GM23338 (cell line): ENCODE data around the gene CYB5R4. TPM values are rescaled to one million over a fixed set of nuclear protein-coding genes. Genes with fewer than 3 reads are reported as not detected.

ENCODE experiments used
- ATAC-seq: fragments of 200-7000 bp; cut with Tn5 transposase; 3 replicates; pipeline ENCODE4 v1.9.1; 2020
- DNase-seq: peaks from one replicate; pipeline ENCODE4 v3.0.0-alpha.2; 2015; ENCODE audit warnings: low spot score
- H2AFZ ChIP-seq: fragments of 200-600 bp; sonication (generic); 2 replicates; pipeline ENCODE4 v1.8.0; 2016; ENCODE audit warnings: antibody characterized with exemption, mild to moderate bottlenecking, moderate library complexity
- H3F3A ChIP-seq: fragments of 200-600 bp; sonication (generic); replicated peaks from 2 replicates; pipeline ENCODE4 v1.8.0; 2017; ENCODE audit warnings: antibody characterized with exemption, mixed run types, low read depth
- H3K27ac ChIP-seq: fragments of 200-600 bp; sonication (generic); 2 replicates; pipeline ENCODE4 v1.6.1; 2016; ENCODE audit warnings: low read depth
- H3K27me3 ChIP-seq: fragments of 200-600 bp; sonication (generic); 2 replicates; pipeline ENCODE4 v1.8.0; 2016; ENCODE audit warnings: mild to moderate bottlenecking, mixed run types, moderate library complexity; ENCODE audit not compliant: insufficient read depth
- H3K36me3 ChIP-seq: fragments of 200-600 bp; sonication (generic); 2 replicates; pipeline ENCODE4 v1.8.0; 2016; ENCODE audit warnings: mild to moderate bottlenecking; ENCODE audit not compliant: insufficient read depth
- H3K4me1 ChIP-seq: fragments of 200-600 bp; sonication (generic); 2 replicates; pipeline ENCODE4 v1.8.0; 2016; ENCODE audit warnings: mild to moderate bottlenecking, moderate library complexity; ENCODE audit not compliant: insufficient read depth
- H3K4me2 ChIP-seq: fragments of 200-600 bp; sonication (generic); 2 replicates; pipeline ENCODE4 v1.7.1; 2017; ENCODE audit warnings: mixed run types
- H3K4me3 ChIP-seq: fragments of 200-600 bp; sonication (generic); 2 replicates; pipeline ENCODE4 v1.6.1; 2016; ENCODE audit warnings: mixed run types
- H3K79me2 ChIP-seq: fragments of 200-600 bp; sonication (generic); replicated peaks from 2 replicates; pipeline ENCODE4 v1.8.0; 2017; ENCODE audit warnings: mild to moderate bottlenecking; ENCODE audit not compliant: insufficient read depth
- H3K9me2 ChIP-seq: fragments of 200-600 bp; sonication (generic); 2 replicates; pipeline ENCODE4 v1.8.0; 2017; ENCODE audit not compliant: insufficient read depth
- H4K20me1 ChIP-seq: fragments of 200-600 bp; sonication (generic); replicated peaks from 2 replicates; pipeline ENCODE4 v1.8.0; 2017; ENCODE audit warnings: mild to moderate bottlenecking; ENCODE audit not compliant: insufficient read depth
- H3K27ac Mint-ChIP-seq: 2 replicates; pipeline ENCODE4 v1.8.0; 2020; ENCODE audit warnings: inconsistent platforms, mild to moderate bottlenecking, moderate library complexity, mixed read lengths
- H3K27me3 Mint-ChIP-seq: 3 replicates; pipeline ENCODE4 v1.8.0; 2022; ENCODE audit warnings: low read depth, mild to moderate bottlenecking, moderate library complexity, mixed read lengths, inconsistent platforms; ENCODE audit not compliant: insufficient read depth, poor library complexity
- H3K36me3 Mint-ChIP-seq: 3 replicates; pipeline ENCODE4 v1.8.0; 2021; ENCODE audit warnings: low read depth, mild to moderate bottlenecking, inconsistent platforms, moderate library complexity, mixed read lengths
- H3K4me1 Mint-ChIP-seq: 3 replicates; pipeline ENCODE4 v1.8.0; 2020; ENCODE audit warnings: mild to moderate bottlenecking, inconsistent platforms, mixed read lengths
- H3K4me3 Mint-ChIP-seq: 3 replicates; pipeline ENCODE4 v1.8.0; 2021; ENCODE audit warnings: moderate library complexity, mild to moderate bottlenecking, inconsistent platforms, mixed read lengths
- H3K9me3 Mint-ChIP-seq: 3 replicates; pipeline ENCODE4 v1.8.0; 2020; ENCODE audit warnings: moderate library complexity, mild to moderate bottlenecking, inconsistent platforms, mixed read lengths
- CREB1 ChIP-seq: fragments of 250-450 bp; sonication (Bioruptor Pico); IDR thresholded peaks from 2 replicates; pipeline ENCODE4 v1.5.0; 2020; ENCODE audit warnings: low read depth, mild to moderate bottlenecking, moderate library complexity
- CTCF ChIP-seq, 2 experiments: fragments of 200-600 bp in 1 of 2; sonication (generic) in 1 of 2; conservative IDR thresholded peaks; 2 replicates each; pipeline versions ENCODE4 v1.5.1 to v1.6.1; 2016 to 2017; ENCODE audit warnings: antibody characterized with exemption in 2 of 2, low read depth in 2 of 2, mild to moderate bottlenecking in 2 of 2, moderate library complexity in 1 of 2
- ETS1 ChIP-seq: IDR thresholded peaks from 2 replicates; pipeline ENCODE4 v1.6.1; 2016; ENCODE audit warnings: antibody characterized with exemption
- EZH2 ChIP-seq: fragments of 200-600 bp; sonication (generic); IDR thresholded peaks from one replicate; pipeline ENCODE4 v1.8.0; 2017; ENCODE audit warnings: antibody characterized with exemption, mild to moderate bottlenecking, low read depth; ENCODE audit not compliant: unreplicated experiment
- EZH2phosphoT487 ChIP-seq: fragments of 200-600 bp; sonication (generic); IDR thresholded peaks from one replicate; pipeline ENCODE4 v1.8.1; 2018; ENCODE audit warnings: antibody characterized with exemption; ENCODE audit not compliant: unreplicated experiment
- JUNB ChIP-seq: IDR thresholded peaks from one replicate; pipeline ENCODE4 v1.6.1; 2016; ENCODE audit warnings: antibody characterized with exemption; ENCODE audit not compliant: unreplicated experiment
- NANOG ChIP-seq: IDR thresholded peaks from 2 replicates; pipeline ENCODE4 v1.6.1; 2016; ENCODE audit warnings: antibody characterized with exemption, borderline replicate concordance
- POLR2AphosphoS5 ChIP-seq: IDR thresholded peaks from 2 replicates; pipeline ENCODE4 v1.6.1; 2016; ENCODE audit warnings: antibody characterized with exemption, low read depth
- REST ChIP-seq: IDR thresholded peaks from one replicate; pipeline ENCODE4 v1.6.1; 2018; ENCODE audit warnings: antibody characterized with exemption; ENCODE audit not compliant: unreplicated experiment
- STAT1 ChIP-seq: IDR thresholded peaks from one replicate; pipeline ENCODE4 v1.6.1; 2016; ENCODE audit warnings: antibody characterized with exemption; ENCODE audit not compliant: unreplicated experiment
- ZNF114 ChIP-seq: fragments of 250-450 bp; sonication (Bioruptor Pico); IDR thresholded peaks from 2 replicates; pipeline ENCODE4 v1.5.0; 2020; ENCODE audit warnings: mild to moderate bottlenecking, moderate library complexity
- ZNF331 ChIP-seq: fragments of 250-450 bp; sonication (Bioruptor Pico); IDR thresholded peaks from 2 replicates; pipeline ENCODE4 v1.5.0; 2020; ENCODE audit warnings: low read depth, mild to moderate bottlenecking, moderate library complexity
- ZNF462 ChIP-seq: fragments of 250-450 bp; sonication (Bioruptor Pico); IDR thresholded peaks from 2 replicates; pipeline ENCODE4 v1.5.0; 2020; ENCODE audit warnings: mild to moderate bottlenecking, moderate library complexity
- polyA plus RNA-seq: library from polyadenylated mRNA; unstranded; fragments of >200 nt; fragmentation: Nextera tagmentation; extraction: Ambion mirVana; gene quantifications from 2 replicates; pipeline ENCODE4 v1.2.1, GENCODE V29; 2016
- total RNA-seq: library from RNA; depleted of rRNA; stranded (reverse); fragments of >200 nt; shearing (Covaris generic); gene quantifications from 2 replicates; pipeline ENCODE4 v1.2.3, GENCODE V29; 2014

CYB5R4 gene
- total and polyA plus RNA-seq, 2 experiments from 2014 or later = 8.9 to 17.2 TPM

GRCh38 chr6:83891586-83891985 lies 32.1 kb downstream of the CYB5R4 start:
- H3K9me3 Mint-ChIP-seq = no peaks in the 10 kb centered on the region
- Histone ChIP-seq H2AFZ (no peak overlapping the region), H4K20me1 (no peaks in the 10 kb centered on the region), H3K27me3 (no peaks in the 10 kb centered on the region), H3K79me2 (0 out of 2 replicates have a peak, but pooled peaks cover 6% of the 10 kb centered on the region), H3K27ac (no peak overlapping the region), H3K4me1 (peaks cover 14% of the 10 kb centered on the region), H3K9me2 (no peaks in the 10 kb centered on the region), H3F3A (no peaks in the 10 kb centered on the region), H3K4me2 (no peak overlapping the region), H3K4me3 (no peak overlapping the region), H3K36me3 (no peaks in the 10 kb centered on the region)
- no peaks in the 10 kb centered on the region for H3K36me3 Mint-ChIP-seq
- ATAC-seq (no peak), DNase-seq (no peak)
- H3K4me3 Mint-ChIP-seq = no peak overlapping the region
- no peak for TF ChIP-seq CTCF (conservative IDR thresholded peaks at IDR 0.05; ENCODE audit: low read depth in 2 of 2)
- no peak for TF ChIP-seq CREB1 (CRISPR knock-in tag)
- no peak for TF ChIP-seq ZNF462 (CRISPR knock-in tag)
- TF ChIP-seq ZNF331 (CRISPR knock-in tag) = no peak
- TF ChIP-seq EZH2phosphoT487 = no peak
- TF ChIP-seq JUNB = no peak
- no peak for TF ChIP-seq ETS1
- no peak for TF ChIP-seq STAT1
- TF ChIP-seq POLR2AphosphoS5 = no peak
- no peak for TF ChIP-seq REST
- no peak for TF ChIP-seq ZNF114 (CRISPR knock-in tag)
- TF ChIP-seq EZH2 = no peak
- TF ChIP-seq NANOG = no peak
- H3K27ac Mint-ChIP-seq = no peak overlapping the region
- no peaks in the 10 kb centered on the region for H3K27me3 Mint-ChIP-seq
- peaks cover 8% of the 10 kb centered on the region for H3K4me1 Mint-ChIP-seq
